Fibroblast of skin of right quadriceps (primary cell): ENCODE results near the gene CHD3.

ENCODE experiments used
- DNase-seq: peaks from one replicate; pipeline ENCODE4 v3.0.0-alpha.2; 2013

The CHD3 gene

DNA sequence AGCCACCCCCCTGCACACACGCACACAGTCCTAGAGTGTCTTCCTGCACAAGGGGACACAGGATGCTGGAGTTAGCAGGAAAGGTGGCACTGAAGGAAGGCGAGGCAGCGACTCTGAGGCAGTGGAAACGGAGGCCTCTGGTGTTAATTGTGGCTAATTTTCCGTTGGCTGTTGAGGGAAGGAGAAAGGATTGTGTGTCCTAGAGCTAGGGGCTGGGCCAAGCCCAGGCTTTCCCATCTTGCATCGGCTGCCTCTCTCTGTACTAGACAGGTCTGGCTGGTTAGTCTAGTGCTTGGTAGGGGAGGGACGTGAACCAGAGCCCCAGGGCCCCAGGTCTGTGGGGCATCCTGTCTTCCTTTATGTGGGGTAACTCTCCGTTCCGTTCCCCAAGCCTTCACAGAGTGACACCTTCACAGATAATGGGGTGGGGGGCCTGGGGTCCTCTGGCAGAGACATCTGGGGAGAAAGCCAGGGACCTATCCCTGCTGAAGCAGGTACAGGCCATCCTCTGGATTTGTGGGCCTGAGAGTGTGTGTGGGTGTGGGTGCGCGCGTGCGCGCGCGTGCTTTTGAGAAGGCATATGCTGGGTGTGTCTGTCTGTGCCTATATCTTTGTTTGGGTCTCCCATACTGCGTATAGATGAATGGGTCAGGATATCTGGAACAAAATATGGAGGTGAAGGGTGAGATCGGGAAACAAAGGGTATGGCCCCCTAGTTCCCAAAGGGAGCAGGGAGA is at the start of gene CHD3:
CHD3 (plus strand) TSS at position 606 of the 737 bp plus-strand sequence. CDS start 212 bp downstream, outside the sequence.
- no peak for DNase-seq

GRCh38 chr17:7839190-7839875 is 49.3 kb upstream of the CHD3 start:
- no peak for DNase-seq

DNA sequence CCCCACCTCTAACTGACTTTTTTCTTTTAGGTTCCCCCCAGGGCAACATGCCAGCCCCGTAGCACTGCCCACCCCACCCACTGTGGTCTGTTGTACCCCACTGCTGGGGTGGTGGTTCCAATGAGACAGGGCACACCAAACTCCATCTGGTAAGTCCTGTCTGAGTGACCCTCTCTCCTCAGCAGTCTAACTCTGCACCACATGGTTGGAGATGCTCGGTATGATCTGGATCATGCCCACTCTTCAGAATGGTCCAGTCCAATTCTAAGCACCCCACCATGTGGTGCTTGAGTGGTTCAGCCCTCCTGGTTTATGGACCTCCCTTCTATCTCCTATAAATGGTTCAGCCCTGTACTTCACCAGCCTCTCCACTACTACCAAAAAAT is 48.7 kb upstream of the CHD3 start:
- DNase-seq: peak; percentile 54

DNA sequence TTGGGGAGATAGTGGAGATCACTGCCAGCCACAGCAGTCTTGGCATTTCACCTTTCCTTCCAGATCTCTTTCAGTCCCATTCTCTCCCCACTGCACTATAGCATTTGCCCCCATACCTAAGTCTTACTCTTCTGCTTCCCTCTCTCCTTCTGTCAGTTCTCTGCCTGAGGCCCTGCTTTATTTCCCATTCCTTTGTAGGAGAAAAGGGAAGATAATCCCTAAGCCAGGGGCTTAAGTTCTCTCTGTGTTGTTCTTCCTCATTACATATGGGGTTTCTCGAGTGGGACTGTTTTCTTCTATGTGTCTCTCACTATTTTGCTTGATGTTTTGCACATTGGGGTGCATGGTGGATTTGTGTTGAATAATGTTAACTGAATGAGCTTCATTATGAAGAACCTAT is 48.1 kb upstream of the CHD3 start:
- no peak for DNase-seq

DNA sequence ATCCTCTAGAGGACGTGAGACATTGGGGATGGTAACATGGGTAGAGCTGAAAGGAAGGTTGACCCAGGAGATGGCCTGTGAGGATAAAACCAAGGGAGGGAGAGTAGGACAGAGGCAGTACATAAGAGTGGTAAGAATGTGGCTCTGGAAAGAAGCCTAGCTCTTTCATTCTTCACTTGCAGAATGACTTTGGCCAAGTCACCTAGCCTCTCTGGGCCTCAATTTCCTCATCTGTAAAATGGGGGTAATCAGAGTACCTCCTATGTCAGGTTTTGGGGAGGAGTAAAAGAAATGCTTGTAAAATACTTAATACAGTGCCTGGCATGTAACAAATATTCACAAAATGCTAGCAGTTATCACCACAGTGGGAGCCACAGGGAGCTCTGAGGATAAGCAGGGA is 47.7 kb upstream of the CHD3 start:
- DNase-seq: no peak

DNA sequence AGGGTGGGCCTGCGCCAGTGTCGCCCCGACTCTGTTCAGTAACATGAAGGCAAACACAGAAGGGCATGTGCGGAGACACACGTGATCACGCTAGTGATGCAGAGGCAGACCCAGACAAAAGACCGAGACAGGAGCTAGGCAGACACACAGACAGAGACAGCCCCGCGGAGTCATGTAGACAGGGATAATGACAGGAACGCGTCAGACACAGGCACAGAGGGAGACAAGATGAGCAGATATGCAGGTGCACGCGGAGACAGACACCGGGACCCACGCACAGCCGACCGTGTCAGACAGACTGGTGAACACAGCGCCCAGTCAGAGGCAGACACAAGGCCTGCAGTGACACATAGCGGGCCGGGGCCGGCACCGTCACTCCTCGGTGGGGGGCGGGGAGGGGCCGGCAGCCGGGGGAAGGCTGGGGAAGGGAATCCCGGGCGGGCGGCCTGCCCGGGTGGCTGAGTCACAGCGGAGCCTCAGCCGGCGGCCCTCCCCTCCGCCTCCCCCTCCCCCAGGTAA is 47.1 kb upstream of the CHD3 start:
- peak; percentile 94 for DNase-seq

DNA sequence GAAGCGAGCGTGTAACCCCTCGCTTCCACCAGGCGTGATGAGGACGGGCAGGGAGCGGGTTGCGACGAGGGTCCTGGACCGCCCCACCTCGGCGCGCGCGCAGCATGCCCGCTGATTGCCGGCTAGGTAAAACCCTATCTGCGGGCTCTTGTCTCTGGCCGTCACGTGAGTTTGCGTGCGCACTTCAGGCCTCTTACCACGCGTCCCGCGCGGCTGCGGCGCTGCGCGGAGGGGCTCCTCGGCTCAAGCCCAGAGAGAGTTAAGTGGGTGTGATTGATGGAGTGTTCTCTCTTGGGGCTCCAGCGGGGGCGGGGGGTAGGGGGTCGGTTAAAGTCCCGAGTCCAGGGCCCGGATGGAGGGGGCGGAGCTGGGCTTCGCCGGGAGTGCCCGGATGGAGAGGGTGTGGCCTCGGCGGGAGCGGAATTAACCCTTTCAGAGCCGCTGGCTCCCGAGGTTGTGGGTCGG is 46.6 kb upstream of the CHD3 start:
- peak; percentile 90 for DNase-seq

GRCh38 chr17:7842380-7843256 is 46.0 kb upstream of the CHD3 start:
- DNase-seq: peak; percentile 93

DNA sequence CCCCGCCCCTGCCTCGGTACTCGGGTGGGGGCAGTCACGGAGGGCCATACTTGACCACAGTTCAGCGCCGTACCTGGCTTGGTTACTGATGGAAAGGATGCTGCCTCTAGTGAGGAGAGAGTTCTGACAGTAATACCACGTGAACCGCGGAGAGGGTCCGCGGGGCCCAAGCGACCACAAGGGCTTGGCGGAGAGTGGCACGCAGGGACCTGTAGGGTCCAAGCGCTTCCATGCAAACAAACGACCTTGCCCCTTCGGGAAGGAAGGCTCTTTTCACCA is 45.4 kb upstream of the CHD3 start:
- no peak for DNase-seq

- DNase-seq: peak; percentile 78
These were observed 44.9 kb upstream of the CHD3 start for GRCh38 chr17:7843536-7844291.

DNA sequence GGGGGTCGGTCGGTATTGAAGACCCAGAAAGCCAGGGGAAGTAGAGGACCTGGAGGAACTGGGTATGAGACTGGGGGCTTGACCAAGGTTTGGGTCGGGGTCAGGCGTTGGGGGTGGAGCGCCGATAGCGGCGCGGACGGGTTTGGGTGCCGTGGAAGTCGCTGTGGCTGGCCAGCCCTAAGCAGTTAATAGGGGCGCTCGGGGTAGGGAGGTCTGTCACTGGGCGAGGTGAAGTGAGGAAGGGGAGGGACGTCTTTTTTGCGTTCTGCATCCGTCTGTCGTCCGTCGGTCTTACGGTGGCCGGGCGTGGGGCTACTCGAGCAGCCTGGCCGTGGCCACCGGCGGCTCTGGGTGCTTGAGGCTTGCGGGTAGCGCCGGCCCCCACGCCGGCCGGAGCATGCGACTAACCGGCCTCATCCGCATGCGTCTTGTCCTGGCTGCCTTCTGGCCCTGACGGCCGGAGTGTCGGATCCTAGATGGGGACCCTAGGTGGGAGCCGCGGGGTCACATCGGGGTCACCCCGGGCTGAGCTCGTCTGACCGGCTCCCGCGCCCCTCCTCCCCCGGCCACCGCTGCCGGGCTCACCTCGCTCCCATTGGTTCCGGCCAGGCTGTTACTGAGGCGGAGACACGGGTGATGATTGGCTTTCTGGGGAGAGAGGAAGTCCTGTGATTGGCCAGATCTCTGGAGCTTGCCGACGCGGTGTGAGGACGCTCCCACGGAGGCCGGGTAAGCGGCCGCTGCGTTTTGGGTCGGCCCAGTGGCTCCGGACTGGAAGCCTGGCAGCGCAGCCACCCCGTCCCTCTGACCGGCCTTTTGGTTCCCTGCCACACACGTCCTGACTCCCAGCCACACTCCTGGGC is 44.1 kb upstream of the CHD3 start:
- DNase-seq: peak; percentile 91

GRCh38 chr17:7845359-7846062 is 43.1 kb upstream of the CHD3 start:
- DNase-seq: no peak

DNA sequence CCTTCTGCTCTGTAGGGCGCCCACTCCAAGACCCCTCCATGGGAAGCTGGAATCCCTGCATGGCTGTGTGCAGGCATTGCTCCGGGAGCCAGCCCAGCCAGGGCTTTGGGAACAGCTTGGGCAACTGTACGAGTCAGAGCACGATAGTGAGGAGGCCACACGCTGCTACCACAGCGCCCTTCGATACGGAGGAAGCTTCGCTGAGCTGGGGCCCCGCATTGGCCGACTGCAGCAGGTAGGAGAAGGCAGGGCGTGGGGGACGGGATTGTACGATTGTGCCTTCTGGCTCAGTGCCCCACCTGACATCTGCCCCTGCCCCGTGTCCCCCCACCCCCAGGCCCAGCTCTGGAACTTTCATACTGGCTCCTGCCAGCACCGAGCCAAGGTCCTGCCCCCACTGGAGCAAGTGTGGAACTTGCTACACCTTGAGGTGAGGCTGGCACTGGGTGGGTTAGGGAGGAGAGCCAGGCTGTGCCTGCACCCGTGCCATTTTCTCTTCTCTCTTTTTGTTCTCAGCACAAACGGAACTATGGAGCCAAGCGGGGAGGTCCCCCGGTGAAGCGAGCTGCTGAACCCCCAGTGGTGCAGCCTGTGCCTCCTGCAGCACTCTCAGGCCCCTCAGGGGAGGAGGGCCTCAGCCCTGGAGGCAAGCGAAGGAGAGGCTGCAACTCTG is 42.4 kb upstream of the CHD3 start:
- DNase-seq: no peak

DNA sequence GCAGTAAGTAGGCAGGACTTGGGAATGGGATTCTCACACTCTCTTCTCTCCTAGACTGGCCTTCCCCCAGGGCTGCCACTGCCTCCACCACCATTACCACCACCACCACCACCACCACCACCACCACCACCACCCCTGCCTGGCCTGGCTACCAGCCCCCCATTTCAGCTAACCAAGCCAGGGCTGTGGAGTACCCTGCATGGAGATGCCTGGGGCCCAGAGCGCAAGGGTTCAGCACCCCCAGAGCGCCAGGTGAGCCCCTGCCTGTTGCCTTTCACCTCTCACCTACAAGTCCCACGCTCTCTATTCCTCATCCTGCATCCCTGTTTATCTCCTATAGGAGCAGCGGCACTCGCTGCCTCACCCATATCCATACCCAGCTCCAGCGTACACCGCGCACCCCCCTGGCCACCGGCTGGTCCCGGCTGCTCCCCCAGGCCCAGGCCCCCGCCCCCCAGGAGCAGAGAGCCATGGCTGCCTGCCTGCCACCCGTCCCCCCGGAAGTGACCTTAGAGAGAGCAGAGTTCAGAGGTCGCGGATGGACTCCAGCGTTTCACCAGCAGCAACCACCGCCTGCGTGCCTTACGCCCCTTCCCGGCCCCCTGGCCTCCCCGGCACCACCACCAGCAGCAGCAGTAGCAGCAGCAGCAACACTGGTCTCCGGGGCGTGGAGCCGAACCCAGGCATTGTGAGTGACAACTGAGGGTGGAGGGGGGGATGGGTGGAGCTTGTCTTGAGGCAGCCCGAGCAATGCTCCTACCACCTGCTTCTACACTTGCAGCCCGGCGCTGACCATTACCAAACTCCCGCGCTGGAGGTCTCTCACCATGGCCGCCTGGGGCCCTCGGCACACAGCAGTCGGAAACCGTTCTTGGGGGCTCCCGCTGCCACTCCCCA is 41.6 kb upstream of the CHD3 start:
- no peak for DNase-seq

- no peak for DNase-seq
These were observed 40.4 kb upstream of the CHD3 start for GRCh38 chr17:7848131-7848579.

GRCh38 chr17:7848739-7849129 is 39.9 kb upstream of the CHD3 start:
- DNase-seq: no peak

DNA sequence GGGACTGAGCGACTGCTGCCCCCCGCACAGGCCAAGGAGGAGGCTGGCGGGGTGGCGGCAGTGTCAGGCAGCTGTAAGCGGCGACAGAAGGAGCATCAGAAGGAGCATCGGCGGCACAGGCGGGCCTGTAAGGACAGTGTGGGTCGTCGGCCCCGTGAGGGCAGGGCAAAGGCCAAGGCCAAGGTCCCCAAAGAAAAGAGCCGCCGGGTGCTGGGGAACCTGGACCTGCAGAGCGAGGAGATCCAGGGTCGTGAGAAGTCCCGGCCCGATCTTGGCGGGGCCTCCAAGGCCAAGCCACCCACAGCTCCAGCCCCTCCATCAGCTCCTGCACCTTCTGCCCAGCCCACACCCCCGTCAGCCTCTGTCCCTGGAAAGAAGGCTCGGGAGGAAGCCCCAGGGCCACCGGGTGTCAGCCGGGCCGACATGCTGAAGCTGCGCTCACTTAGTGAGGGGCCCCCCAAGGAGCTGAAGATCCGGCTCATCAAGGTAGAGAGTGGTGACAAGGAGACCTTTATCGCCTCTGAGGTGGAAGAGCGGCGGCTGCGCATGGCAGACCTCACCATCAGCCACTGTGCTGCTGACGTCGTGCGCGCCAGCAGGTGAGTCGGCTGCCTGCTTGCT is 39.3 kb upstream of the CHD3 start:
- no peak for DNase-seq

GRCh38 chr17:7849751-7850504 is 38.7 kb upstream of the CHD3 start:
- DNase-seq: no peak
